GF-D8 (cell line): Measurements from ENCODE around the gene MYL6.

ENCODE experiments used
- DNase-seq: peaks from one replicate; lab custom pipeline; 2025; lab: John Stamatoyannopoulos, UW

Gene MYL6

DNA sequence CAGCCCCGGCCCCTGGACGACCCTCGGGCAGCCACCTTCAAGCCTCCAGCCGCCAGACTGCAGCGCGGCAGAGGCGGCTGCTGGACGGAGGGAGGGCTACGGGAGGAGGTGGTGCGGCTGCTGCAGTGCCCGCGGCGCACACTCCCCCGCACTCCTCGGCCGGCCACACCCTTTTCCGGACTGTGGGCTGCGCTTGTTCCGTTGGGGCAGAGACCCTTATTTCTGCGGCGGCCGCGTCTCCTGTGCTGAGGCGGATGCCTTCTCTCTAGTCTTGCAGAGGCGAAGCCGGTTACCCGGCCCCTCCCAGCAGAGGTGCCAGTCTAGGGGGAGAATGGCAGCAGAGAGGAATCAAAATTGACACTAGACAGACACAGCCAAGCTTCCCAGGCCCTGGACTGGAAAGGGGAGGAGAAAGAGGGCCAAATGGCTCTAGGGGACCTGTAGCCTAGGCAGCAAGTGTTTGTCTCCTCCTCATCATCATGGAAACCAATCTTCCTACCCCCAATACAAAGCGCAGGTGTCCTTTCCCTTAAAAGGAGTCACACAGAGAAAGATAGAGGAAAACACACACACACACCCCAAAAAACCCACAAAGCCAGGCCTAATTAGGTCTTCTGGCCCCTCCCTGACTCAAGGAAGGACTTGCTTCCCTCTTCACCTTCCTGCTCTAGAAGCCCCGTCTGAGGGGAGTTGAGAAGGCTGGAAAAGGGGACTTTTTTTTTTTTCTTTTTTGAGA lies 28.8 kb upstream of the MYL6 start:
- DNase-seq: peak; percentile 79

DNA sequence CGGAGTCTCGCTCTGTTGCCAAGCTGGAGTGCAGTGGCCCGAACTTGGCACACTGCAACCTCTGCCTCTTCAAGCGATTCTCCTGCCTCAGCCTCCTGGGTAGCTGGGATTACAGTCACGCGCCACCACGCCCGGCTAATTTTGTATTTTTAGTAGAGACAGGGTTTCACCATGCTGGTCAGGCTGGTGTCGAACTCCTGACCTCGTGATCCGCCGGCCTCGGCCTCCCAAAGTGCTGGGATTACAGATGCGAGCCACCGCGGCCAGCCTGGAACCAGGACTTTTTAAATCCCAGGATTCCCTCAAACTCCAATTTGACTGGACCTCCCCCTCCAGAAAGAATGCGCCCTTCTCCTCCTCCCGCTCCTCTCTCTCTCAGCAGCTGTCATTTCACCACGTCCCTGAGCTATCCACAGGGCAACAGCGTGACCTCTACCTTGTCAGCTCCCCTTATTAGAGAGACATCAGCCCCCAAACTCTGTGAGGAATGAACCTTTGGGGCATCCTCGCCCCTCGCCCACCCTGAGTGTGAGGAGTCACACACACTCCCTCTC lies 28.1 kb upstream of the MYL6 start:
- no peak for DNase-seq

DNA sequence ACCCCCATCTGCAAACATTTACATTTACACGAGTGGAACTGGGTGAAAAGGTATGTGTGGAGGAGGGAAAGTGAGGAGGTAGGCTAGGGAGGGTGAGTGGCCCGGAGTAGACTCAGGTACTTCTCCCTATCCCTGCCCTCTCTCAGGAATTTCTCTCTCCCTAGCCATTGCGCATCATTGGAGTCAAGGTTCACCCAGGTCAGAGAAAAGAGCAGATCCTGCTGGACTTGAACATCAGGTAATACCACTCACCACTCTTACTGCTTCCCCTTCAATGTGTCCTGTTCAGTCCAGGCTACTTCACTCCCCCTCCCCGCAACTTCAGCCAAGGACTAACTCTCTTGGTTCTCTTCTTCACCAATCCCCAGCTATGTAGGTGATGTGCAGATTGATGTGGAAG lies 27.3 kb upstream of the MYL6 start:
- DNase-seq: no peak

DNA sequence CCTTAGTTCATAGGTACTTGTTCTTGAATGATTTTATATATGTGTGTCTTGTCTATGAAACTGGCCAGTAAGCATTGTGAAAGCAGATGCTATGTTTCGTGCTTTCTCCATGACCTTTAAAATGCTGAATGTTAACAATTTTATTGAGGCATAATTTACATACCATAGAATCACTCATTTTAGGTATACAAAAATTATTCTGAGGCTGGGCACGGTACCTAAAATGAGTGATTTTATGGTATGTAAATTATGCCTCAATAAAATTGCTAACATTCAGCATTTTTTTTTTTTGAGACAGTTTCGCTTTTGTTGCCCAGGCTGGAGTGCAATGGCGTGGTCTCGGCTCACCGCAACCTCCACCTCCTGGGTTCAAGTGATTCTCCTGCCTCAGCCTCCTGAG lies 23.3 kb upstream of the MYL6 start:
- DNase-seq: no peak

DNA sequence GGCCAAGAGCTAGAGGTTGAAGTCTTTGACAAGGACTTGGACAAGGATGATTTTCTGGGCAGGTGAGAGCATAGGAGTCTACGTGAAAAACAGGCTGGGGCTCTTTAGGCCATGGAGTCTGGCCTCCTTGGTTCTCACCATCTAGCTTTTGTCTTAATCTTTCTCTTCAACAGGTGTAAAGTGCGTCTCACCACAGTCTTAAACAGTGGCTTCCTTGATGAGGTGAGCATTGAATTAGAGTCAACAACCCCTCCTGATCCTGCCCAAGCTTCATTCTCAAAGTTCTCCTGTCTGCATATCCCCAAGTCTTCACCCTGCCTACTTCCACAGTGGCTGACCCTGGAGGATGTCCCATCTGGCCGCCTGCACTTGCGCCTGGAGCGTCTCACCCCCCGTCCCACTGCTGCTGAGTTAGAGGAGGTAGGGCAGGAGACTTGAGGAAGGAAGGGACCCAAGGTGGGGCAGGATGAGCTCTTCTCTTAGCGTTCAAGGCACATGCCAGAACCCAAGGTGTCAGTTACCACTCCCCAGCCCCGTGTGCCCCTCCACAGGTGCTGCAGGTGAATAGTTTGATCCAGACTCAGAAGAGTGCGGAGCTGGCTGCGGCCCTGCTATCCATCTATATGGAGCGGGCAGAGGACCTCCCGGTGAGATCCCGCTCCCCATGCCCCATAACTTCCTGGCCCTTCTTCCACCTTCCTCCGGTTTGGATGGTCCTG lies 20.1 kb upstream of the MYL6 start:
- no peak for DNase-seq

DNA sequence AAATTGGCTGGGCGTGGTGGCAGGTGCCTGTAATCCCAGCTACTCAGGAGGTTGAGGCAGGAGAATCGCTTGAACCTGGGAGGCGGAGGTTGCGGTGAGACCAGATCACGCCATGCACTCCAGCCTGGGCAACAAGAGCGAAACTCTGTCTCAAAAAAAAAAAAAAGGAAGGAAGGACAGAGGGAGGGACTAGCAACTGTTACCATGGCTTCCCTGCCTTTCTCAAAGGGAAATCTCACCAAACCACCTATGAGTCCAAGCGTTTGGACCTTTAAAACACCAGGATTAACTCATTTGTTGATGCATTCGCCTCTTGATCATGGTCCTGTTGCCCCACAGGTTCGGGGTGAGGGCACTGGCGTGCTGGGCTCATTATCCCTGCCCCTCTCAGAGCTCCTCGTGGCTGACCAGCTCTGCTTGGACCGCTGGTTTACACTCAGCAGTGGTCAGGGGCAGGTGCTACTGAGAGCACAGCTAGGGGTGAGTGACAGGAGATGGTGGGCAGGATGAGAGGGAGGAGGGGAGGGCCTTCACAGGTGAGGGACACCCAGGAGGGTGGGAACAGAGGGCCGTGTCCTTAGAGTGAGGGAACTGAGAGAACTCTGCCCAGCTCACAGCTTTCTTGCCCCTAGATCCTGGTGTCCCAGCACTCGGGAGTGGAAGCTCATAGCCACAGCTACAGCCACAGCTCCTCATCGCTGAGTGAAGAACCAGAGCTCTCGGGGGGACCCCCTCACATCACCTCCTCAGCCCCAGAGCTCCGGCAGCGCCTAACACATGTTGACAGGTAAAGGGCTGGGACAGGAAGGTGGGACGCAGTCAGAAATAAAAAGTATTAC lies 16.0 kb upstream of the MYL6 start:
- no peak for DNase-seq

DNA sequence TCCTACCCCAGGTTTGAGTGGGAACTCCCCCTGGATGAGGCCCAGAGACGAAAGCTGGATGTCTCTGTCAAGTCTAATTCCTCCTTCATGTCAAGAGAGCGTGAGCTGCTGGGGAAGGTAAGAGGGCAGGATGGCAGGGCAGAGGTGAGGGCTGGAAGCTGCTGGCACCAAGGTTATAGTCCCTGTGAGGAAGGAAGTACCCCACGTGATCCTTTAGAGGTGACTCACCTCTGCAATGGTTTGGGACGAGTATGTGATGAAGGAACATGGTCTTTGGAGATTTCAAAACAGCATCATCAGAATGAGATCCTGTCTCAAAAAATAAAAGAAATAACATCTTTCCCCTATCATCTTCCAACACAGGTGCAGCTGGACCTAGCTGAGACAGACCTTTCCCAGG lies 14.9 kb upstream of the MYL6 start:
- no peak for DNase-seq

DNA sequence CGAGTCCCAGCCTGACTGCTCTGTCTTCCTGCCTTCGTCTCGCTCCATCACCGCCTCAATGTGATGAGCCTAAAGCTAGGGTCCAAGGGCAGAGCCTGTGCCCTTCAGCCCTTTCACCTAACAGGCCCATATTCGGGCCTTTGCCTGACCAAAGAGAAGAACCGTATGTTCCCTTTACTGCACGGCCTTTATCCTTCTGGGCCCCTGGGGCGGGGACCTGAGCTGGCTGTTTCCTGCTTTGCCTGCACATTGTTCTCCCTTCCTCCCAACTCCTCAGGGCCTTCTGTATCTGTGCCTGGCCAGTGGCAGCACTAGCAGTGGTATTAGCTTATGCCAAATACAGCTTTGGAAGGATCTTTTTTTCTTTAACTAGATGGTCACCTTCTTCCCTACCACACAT lies 14.3 kb upstream of the MYL6 start:
- DNase-seq: no peak

DNA sequence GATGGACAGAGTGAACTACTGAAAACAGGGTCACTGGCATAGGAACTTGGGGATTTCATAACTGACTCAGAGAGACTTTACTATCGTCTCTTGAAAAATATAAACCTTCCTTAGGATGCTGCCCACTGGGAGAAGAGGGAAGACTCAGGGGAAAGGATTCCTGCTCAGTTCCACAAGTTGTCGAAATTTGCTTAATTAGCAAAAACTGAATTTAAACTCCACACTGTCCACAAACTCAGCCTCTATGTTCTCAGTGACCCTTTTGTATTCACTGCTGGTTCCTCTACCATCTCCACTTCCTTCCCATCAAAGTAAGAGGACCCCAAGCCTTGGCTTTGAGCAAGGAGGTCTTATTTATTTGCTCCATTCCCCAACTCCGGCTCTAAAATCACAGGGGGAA lies 12.9 kb upstream of the MYL6 start:
- DNase-seq: no peak

DNA sequence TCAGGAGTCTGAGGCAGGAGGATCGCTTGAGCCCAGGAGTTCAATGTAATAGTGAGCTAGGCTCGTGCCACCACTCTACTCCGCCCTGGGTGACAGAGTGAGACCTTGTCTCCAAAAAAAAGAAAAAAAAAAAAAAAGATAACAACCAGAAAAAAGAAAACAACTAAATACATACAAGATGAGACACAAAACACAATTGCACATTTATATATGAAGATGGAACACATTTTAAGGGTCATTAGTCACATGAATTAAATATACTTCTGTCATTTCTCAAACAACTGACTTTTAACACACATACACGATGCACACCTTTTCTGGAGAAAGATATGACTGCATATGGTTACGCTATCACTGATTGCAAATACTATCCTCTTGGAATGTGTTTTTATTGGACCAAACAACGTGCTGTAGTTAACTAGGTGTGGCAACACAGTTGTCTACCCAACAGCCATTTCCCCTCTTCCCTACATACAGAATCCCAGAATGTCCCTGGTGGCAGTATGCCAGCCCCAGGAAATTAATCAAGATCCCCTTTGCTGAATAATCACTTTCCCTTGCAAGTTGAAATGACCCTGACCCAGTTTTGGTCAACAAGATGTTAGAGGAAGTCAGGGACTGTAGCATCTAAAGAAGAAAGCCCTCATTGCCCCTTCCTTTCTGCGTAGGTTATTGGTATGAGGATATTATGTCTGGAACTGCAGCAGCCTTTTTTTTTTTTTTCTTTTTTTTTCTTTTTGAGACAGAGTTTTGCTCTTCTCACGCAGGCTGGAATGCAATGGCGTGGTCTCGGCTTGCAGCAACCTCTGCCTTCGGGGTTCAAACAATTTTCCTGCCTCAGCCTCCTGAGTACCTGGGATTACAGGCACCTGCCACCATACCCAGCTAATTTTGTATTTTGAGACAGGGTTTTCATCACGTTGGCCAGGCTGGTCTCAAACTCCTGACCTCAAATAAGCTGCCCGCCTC lies 11.4 kb upstream of the MYL6 start:
- DNase-seq: no peak

DNA sequence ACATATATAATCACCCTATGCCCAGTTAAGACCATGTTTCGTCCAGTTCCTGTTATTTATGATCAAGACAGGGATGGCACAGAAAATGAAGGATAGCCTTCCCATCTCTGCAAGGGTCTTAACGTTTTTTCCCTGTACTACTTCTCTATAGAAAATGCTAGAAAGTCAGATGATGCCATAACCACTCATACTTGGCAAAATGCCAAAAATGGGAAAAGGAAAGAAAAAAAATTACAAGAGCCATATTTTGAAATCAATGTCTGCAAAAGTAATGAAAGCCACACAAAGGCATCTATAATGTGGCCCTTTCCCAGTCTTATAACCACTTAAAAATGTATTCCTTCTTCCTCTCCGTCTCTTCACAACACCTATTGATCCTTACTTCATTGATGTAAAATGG lies 7.6 kb upstream of the MYL6 start:
- DNase-seq: no peak

DNA sequence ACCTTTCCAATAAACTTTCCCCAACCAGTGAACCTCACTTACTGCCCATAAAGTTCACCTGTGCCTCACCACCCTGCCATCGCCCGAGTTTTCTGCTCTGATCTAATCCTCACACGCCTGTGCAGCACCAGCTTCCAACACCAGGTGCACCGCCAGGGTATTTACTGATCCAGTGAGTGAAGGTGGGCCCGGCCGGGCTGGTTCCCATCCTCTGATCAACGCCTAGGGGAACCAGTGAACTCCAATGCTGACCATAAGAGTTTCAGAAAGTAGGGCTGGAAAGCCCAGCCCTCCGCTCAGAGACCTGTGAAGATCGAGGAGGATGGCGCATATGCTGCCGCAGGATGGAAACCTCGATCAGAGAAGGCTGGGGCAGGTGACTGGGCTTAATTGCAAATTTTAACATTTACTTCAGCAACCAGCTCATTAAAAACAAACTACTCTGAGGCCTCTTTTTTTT lies 6.5 kb upstream of the MYL6 start:
- DNase-seq: no peak

DNA sequence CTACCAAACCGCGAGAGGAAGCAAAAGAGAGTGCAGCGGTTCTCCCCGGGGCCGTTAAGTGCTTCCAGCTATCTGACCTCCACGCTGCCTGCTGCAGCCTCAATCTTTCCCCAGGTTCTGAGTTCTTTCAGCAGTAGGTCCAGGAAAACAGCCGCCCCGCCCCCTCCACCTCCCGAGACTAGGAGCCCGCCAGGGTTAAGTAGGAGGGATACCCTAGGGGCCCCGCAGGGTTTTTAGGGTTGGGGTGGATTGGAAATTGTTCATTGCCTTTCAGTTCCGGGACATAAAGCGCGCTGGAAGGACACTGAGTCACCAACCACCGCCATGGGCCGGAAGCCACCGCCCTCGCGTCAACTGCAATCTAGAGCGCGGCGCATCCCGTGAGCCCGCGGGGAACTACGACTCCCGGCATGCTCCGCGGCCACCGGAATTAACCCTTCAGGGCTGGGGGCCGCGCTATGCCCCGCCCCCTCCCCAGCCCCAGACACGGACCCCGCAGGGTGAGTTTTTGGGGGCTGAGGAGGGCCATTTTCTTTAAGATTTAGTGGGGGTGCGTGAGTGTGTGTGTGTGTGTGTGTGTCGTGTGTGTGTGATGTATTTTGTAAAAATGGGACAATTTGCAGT lies 5.9 kb upstream of the MYL6 start, which contains the start of gene MYL6B:
TSS of gene MYL6B (plus strand) at position 456 of the 624 bp plus-strand sequence. CDS start 1,332 bp downstream, outside the sequence.
- DNase-seq: peak; percentile 64

DNA sequence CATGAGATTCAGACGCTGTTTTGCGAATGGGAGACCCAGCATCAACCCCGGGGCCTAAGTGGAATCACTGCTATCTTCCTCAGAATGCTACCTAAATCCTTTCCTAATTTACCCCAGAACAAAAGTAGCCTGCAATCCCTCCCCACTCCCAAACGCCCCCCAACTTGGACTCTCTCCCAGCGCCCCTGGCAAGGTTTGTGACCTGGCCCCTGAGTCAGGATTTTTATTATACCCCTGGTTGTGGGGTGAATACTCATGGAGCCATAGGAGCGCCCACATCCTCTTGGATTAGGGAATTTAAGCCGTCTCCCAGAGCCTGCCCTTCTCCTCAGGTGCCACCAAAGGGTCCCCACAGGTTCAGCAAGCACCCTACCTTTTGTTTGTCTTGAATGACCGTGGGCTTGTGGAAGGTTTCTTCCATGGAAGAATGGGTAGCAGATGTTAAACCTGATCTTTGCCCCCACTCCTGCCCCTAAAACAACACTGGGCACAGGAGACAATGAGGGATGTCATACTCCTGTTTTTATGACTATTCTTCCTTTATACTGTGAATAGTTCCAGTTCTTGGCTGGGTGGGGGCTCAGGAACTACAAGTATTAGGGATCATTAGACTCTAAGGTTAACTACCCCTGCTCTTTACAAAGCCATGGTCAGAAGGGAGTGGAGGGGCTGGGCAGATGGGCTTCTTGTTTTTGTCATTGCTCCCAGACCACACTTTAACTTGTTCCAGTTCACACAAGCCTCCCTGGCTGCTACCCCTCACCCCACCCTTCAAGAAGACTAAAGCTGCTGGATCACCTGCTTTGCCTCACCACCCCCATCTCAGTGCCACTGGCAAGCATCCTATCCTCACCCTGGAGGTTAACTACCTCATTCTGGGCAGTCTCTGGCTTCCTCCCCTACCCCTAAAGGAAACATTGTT lies 5.1 kb upstream of the MYL6 start:
- DNase-seq: no peak

DNA sequence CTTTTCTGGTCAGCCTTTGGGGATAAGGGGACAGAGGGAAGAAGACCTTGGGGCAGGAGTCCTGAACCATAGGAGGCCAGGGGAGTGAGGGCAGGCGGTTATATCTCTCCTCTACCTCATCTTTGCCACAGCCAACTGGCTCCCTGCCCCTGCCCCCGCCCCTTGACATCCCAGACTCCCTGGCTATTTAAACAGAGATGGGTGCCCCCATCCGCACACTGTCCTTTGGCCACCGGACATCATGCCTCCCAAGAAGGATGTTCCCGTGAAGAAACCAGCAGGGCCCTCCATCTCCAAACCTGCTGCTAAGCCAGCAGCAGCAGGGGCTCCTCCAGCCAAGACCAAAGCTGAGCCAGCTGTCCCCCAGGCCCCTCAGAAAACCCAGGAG lies 4.5 kb upstream of the MYL6 start:
- DNase-seq: no peak

DNA sequence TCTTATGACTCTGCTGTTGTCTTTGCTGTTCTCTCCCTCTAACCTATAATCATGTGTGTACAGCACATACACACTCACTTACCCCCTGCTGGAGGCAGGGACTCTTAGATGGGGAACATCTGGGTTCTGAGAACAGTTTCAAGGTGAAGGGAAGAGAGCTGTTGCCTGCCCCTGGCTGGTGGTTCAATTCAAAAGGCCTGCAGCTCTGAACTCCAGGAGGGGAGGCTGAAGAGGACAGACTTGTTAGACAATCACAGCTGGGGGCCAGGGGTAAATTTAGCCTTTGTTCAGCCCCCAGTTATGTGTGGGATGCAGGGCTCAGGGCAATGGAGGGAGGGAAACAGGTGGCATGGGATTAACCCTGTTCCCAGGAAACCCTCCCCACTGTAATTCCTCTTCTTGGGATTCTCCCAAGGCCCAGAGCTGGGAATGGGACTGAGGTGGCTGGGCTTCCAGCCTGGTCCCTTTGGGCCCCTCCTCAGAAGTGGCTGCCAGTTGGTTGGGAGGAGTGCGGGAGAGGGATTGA lies 3.9 kb upstream of the MYL6 start:
- no peak for DNase-seq

DNA sequence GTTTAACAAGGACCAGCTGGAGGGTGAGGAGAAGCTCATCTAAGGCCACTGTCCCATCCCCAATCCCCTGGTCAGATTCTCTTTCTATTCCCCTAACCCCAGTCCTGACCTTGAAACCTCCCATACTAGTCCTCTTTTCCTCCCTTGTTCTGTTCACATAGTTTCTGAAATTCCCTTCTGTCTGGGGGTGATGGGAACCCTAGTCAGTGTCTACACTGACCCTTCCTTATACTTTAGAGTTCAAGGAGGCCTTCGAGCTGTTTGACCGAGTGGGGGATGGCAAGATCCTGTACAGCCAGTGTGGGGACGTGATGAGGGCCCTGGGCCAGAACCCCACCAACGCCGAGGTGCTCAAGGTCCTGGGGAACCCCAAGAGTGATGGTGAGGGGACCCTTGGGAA lies 3.3 kb upstream of the MYL6 start:
- DNase-seq: no peak

DNA sequence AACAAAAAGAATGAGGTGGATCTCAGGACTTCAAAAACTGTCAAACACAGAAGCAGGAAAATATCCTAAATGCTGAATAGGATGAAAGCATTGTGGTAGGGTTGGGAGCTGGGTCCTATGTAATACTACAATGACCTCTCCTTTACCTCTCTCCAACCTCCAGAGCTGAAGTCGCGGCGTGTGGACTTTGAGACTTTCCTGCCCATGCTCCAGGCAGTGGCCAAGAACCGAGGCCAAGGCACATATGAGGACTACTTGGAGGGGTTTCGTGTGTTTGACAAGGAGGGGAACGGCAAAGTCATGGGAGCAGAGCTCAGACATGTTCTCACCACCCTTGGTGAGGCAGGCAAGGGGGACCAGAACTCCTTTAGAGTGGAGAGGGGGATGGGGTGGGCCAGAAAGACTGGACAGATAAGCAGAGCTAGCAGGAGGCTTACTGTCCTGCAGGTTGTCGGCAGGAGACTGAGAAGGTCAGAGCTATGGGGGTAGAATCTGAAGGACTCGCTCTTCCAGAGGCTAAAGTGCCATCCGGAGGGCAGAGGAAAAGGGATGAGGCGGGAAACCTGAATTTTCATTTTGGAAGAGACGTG lies 2.8 kb upstream of the MYL6 start:
- no peak for DNase-seq
